HG03342 (cell line): ENCODE measurements around the gene RGS14.
"Not testable (repeated sequence)": the region's sequence is repeated elsewhere in the genome, so short reads cannot be mapped to it uniquely, and the experiment has no call there.

ENCODE experiments used
- ATAC-seq: cut with Tn5 transposase; IDR thresholded peaks from one replicate; pipeline ENCODE4 v1.9.1; 2021; ENCODE audit warnings: mild to moderate bottlenecking, moderate library complexity; ENCODE audit not compliant: unreplicated experiment

Gene RGS14

GRCh38 chr5:177363565-177363964, 5.8 kb downstream of the RGS14 start:
- no peak for ATAC-seq

GRCh38 chr5:177364159-177364962, 6.6 kb downstream of the RGS14 start:
- no peak for ATAC-seq

- no peak for ATAC-seq
These were observed 8.3 kb downstream of the RGS14 start for GRCh38 chr5:177365845-177366527.

- no peak for ATAC-seq
These were observed 9.0 kb downstream of the RGS14 start for GRCh38 chr5:177366528-177367322.

GRCh38 chr5:177367323-177367848, 9.7 kb downstream of the RGS14 start:
- ATAC-seq, result no peak

GRCh38 chr5:177367981-177368868, 10.5 kb downstream of the RGS14 start:
- no peak for ATAC-seq

GRCh38 chr5:177368869-177369644, 11.3 kb downstream of the RGS14 start:
- no peak for ATAC-seq

GRCh38 chr5:177369645-177370440, 12.1 kb downstream of the RGS14 start:
- no peak for ATAC-seq

- no peak for ATAC-seq
These were observed 12.9 kb downstream of the RGS14 start for GRCh38 chr5:177370488-177371119.

GRCh38 chr5:177371120-177372033, 13.7 kb downstream of the RGS14 start:
- ATAC-seq, result no peak

- no peak for ATAC-seq
These were observed 14.5 kb downstream of the RGS14 start for GRCh38 chr5:177372034-177372896.

- ATAC-seq, result no peak
These were observed 15.2 kb downstream of the RGS14 start for GRCh38 chr5:177372910-177373309.

- no peak for ATAC-seq
These were observed 16.1 kb downstream of the RGS14 start for GRCh38 chr5:177373806-177374205.

GRCh38 chr5:177374211-177374610, 16.5 kb downstream of the RGS14 start:
- no peak for ATAC-seq

- not testable (repeated sequence) for ATAC-seq
These were observed 17.8 kb downstream of the RGS14 start for GRCh38 chr5:177375516-177375915.

- no peak for ATAC-seq
These were observed 18.4 kb downstream of the RGS14 start for GRCh38 chr5:177376107-177376506.
